HG02884 (cell line): Measurements from ENCODE around the gene AP1G2.
"Not testable (repeated sequence)": the region's sequence is repeated elsewhere in the genome, so short reads cannot be mapped to it uniquely, and the experiment has no call there.

Experiments
- ATAC-seq: cut with Tn5 transposase; IDR thresholded peaks from one replicate; pipeline ENCODE4 v1.9.1; 2021; ENCODE audit warnings: mild to moderate bottlenecking, moderate library complexity; ENCODE audit not compliant: unreplicated experiment

Gene AP1G2

DNA sequence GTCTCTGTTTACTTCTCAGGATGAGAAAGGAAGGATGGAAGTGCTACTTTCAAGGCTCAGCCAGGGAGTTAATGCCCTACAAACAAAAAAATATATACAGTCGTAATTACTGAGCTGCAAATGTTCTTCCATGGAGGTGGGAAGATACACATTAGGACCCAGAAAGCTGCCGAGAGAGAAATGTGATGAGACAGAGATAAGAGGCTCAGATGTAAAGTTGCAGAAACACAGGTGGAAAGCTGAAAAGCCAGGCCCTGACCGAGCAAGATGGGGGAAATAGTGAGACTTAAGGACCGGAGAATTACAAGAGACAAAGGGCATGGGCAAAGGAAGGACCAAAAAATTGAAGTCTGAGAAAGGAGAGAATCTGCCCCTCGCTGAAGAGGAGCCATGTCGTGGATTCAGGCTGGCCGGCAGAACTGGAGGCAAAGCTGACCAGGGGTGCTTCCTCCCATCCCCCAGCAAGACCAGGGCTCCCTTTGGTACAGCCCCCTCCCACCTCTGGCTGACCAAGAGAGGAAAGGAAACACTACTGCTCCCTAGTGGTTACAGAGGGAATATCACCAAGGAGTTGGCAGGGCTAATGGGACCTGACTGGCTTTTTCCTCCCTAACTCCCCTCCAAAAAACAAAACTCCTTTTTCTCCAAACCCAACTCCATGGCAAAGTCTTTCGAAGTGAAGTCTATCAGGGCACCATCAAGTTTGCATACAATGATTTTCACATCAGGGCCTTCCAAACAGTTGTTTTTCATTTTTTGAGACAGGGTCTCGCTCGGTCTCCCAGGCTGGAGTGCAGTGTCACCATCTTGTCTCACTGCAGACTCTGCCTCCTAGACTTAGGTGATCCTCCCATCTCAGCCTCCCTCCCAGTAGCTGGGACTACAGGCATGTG is 28.1 kb downstream of the AP1G2 start:
- ATAC-seq: no peak

DNA sequence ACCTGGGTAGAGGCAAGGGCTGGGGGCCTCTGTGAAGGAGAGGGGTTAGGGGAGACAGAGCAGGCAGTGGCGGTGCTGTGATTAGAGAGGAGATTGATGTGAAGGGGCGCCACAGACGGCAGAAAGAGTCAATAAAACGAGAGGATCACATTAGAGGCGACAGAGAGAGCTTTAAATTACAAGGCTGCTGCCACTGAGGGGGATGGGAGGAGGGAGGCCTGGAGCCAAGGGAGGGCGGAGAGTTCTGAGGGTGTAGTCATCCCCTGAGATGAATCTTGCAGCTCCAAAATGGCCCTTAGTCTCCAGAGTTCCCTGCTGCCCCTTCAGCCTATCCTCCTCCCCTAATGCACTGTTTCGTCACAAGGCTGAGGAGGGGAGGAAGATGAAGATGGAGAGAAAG is 28.8 kb downstream of the AP1G2 start:
- ATAC-seq: no peak

DNA sequence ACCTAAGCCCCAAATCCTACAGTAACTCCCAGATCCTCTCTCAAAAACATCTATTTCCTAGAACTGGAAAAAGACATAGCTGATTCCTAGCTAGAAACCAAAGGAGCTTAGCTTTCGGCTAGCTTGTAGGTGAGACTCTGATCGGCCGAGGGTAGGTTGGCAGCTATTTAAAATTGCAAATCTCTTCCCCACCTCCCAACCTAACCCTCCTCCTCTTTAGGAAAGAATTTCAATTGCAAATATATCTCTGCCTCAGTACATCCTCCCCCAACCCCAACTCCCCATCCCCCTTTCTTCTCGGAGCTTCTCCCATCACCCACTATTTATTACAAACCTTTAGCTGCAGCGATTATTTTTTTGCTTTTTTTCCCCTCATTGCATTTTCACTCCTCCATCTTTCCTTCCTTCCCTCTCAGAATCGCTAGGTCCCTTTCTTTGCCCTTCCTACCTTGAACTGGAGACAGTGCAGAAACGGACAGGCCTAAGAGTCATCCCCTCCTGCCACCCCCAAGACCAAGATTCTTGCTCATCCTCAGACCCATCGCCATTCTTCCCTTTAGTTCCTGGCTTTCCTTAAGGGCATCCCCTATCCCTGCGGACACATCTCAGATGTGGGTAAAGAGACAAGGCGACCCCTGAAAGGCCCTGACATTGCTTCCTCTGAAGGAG is 29.4 kb downstream of the AP1G2 start:
- ATAC-seq: no peak

DNA sequence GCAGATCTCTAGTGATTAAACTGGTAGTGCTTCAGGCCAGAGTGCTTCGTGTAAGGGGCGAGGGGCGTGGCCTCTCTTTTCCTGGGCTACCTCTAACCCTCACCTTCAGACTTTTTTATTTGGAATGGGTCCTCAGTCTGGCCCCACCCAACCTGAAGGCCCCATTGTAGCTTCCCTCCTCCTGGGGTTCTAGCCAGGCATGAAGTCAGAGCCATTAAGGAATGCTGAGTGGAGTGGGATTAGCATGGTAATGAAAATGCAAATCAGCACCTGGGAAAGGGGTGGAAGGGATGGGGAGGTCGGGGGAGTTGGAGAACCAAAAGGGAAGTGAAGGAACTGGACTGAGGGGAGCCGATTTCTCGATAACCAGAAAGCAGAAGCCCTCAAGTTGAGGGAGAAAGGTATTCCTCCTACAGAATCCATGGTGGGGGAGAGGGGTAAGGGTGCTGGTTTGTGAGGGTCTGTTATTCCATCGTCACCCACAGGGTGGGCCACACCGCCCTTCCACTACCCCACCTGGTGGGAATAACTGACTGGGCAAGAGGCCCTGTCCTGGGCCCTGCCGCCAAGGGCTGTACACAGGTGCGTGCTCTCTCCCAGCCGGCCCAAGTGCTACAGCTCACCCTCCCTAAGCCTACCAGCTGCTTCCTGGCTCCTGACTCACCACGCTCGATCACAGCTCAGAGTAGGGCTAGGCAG is 30.1 kb downstream of the AP1G2 start:
- no peak for ATAC-seq

DNA sequence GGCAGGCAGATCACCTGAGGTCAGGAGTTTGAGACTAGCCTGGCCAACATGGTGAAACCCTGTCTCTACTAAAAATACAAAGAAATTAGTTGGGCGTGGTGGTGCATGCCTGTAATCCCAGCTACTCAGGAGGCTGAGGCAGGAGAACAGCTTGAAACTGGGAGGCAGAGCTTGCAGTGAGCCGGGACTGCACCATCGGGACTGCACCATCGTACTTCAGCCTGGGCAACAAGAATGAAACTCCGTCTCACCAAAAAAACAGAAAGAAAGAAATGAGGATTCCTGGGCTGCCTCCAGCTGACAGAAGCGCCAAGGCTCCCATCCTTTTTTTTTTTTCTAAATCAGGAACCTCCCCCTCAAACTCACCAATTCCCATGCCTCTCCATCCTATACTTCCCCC is 30.7 kb downstream of the AP1G2 start:
- not testable (repeated sequence) for ATAC-seq

DNA sequence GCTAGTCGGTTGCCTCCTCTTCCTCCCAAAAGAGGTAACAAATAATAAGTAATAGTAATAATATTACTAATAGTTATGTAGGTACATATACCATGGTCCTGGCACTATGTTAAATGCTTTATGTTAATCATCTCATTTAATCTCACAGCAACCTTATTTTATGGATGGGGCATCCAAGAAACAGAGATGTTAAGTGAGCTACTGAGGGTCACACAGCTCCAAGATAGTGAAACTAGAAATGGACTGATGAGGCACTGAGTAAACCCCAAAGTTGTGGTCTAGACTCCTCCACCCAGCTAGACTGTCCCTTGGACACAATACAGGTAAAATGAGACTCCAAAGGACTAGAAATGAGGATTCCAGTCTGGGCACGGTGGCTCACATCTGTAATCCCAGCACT is 31.1 kb downstream of the AP1G2 start:
- ATAC-seq: no peak

DNA sequence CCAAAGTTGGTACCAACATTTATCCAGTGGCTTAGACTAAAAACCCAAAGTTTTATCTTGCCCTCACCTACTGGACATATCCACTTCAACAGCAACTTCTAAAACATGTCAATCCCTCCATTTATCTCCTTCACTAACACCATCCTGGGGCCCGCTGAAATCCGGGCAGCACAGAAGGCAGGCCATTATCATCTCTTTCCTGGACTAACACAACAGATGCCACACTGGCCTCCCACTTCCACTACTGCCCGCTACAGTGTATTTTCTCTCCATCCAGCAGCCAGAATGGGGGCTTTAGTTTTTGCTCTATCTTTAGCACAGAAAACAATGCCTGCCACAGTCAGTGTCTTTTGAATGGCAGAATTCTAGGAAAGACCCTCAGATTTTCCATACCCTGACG is 31.6 kb downstream of the AP1G2 start:
- ATAC-seq: no peak

DNA sequence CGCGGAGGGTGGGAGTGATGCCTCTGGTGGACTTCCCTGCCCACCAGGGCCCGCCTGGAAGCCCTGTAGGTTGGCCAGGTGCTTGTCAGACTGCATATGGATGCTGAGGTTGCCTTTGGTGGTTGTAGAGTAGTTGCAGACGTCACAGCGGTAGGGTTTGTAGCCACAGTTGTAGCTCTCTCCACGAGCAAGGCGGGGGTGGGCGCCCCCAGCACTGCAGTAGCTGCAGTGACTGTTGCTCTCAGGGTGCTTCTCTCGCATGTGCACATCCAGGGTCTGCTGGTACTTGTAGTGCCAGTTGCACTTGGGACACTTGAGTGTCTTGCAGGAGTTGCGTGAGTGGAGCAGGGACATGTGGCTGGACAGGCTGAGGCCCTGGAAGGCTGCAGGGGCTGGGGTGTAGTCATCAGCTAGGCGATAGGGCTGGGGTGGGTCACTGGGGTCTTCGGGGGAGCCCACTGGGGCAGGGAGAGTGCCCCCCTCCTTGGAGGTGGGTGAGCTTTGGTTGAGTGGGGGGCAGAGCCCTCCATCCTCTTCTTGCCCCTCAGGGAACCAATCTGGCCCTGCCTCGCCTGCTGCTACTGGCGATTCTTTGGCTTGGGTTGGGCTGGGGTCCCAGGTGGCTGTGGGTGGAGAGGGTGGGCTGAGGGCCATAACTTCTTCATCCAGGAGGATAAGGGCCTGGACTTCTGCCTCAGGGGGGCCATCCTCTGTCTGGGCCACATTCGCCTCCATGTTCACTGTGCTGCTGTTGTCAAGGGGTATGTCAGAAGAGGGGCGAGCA is 33.7 kb downstream of the AP1G2 start:
- no peak for ATAC-seq

DNA sequence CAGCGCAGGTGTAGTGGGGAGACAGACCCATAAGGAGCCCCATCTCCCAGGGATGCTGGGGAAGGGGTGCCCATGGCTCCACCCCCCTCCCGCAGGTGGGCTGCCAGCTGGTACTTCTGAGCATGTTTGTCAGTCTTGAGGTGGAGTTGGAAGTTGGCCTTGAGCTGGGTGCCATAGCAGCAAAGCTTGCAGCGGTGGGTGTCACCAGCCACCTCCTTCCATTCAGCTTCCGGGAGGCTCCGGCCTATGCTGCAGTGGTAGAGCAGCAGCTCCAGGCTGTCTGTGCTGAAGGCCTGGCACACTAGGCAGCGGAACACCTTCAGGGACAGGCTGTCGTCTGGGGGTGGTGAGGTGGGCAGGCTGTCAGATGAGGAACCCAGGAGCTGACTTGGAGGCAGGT is 34.9 kb downstream of the AP1G2 start:
- ATAC-seq: no peak

DNA sequence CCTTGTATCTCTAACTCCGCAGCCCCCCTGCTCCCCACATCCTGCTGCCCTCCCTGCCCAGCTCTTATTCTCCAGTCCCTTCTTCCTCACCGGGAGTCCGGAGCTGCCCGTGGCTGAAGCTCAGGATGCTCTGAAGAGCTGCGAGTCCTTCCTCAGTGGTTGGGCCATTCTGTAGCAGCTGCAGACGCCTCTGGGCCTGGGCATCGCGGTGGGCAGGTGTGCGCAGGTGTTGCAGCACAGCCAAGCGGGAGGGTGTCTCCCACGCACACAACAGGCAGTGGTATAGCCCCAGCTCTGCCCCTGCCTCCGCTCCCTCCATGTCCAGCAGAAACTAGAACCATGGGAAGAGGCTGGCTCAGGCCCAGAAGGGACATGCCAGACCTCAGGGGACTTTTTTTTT is 36.2 kb downstream of the AP1G2 start:
- no peak for ATAC-seq

DNA sequence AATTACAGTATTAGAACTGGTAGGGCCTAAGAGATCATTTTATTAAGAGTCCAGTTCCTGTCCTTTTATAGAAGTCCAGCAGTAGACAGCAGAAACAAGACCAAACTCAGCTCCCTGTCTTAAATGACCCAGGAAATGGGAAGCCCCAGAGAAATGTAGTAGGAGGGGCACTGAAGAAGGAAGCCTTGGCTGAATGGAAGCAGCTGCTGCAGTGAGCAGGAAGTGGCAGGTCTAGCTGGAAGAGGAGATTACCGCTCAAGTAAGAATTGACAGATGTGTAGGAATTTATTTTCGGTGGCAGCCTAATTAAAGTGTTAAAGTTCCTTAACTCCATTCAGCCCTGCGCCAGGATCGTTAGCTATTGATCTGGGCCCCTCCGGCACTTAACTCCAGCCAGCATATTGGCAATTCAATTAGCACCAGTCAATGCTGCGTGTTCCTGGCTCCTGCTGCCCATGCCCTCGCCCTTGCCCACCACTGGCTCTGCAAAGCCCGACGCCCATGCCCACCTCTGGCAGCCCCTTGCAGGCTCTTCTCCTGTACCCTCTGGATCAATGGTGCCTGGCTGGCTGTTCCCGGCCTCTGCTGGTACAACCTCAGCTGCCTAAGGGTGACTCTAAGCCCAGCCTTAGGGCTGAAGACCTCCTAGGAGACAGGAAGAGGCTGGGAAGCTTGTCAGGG is 37.1 kb downstream of the AP1G2 start:
- ATAC-seq: no peak

DNA sequence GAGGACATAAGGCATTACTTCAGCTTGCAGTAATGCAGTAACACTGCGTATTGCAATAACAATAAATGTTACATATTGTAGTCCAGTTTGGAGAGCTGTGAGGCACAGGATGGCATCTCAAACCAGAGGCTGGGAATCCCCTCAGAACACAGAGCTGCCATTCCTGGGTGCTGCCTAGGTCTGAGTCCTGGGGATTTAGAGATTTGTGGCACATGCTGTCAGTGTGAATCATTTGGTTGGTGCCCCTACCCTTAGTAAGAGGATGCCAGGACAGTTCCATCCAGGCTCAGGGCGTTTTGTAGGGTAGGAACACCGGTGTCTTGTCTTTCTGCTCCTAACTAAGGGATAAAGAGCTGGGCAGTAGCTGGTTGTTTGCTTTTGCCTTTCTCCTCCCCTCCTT is 38.6 kb downstream of the AP1G2 start:
- no peak for ATAC-seq

DNA sequence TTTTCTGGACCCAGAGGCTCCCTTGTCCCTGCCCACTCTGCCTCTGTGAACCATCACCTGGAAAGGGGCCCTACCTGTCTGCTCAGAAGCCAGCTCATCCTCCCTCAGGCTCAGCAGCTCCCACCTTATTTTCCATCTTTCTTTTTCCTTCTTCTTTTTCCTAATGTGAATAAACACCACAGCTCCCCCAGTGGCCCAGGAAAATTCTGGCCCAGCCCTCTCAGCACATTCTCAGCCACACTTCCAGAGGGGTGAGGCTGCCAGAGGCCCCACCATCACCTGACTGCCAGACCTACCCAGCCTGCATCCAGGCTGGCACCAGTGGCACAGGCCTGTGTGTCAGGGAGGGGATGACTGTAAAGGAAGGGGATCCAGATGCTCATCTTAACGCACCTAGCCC is 39.0 kb downstream of the AP1G2 start:
- no peak for ATAC-seq

DNA sequence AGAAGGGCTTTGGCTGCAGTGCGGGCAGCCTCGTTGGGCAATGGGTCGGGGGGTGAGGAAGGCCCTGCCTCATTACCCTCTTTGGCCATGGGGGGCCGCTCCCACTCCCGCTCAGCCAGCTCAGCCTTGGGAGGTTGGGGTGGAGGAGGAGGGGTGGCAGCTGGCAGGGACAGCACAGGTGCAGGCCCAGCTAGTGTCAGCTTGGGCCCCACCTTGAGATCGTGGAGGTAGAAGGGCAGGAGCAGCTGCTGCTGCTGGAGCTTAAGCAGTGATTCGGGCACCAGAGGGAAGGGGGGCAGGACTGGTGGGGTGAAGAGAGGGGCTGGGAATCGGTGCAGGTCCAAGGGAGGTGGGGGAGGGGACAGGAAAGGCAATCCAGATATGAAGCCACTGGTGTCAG is 42.0 kb downstream of the AP1G2 start:
- no peak for ATAC-seq

DNA sequence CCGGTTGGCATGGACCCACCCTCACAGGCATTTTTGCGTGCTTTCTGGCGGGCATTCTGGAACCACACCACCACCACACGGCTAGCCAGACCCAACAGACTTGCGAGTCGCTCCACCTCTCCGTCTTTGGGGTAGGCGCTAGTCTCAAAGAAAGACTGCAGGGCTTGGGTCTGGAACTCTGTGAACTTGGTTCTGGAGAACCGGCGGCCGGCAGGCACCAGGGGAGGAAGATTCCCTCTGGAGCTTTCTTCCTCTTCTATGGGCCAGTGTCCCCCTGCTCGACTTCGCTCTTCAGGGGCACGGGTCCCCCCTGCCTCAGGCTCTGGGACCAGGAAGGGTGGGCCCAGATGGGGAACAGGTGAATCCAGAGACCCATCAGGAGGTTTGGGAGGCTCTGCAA is 42.6 kb downstream of the AP1G2 start:
- ATAC-seq: no peak

DNA sequence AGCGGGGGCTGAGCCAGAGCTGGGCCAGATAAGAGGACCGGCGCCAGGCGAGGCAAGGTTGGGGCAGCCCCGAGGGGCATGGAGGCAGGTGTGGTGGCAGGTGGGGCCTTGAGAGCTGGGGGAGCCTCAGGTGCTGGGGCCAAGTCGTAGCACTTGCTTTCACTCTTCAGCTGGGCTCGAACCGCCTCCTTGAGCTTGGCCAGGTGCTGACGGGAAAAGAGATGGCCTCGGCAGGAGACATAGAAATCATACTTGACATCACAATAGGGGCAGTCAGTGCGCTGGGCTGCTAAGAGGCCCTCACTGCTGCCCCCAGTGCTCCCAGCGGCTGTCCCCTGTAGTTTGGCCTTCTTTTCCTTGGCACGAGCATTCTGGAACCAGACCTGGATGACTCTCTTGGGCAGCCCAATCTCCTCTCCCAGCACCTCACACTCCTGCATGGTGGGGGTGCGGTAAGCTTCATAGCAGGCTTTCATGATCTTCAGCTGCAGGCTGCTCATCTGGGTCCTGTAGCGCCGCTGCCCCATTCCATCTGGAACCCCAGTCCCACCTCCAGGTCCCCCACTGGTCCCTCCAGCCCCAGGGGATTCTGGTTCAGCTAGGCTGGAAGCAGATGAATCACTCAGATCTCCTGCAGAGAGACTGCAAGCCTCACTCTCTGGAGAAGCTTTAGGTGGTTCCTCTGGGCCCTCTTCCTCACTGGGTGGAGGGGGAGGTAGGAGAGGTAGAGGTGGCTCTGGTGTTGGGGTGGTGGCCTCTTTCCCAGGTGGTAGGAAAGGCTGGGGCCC is 44.2 kb downstream of the AP1G2 start:
- no peak for ATAC-seq

DNA sequence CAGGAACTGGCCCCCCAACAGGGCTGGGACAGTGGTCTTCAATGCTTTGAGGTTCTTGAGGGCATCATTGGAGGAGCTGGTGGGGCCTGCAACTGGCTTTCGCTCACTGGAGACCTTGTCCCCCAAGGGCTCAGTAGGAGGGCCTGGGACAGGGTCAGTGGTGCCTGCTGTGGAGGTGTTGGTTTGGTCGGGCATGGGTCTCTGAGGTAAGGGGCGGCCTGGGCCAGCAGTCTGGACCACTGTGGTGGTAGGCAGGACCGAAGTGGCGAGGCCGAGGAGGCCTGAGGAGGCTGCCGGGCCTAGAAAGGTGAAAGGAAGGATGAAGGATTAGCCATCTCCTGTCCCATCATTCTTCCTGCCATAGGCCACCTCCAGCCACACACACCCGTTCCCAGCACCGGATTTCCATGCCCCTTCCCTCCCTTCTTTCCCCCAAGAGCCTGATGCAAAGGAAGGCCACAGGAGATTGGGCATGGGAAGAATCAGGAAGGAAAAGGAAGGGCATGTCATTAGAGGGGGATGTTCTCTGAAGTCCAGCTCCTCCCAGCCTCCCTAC is 44.9 kb downstream of the AP1G2 start:
- no peak for ATAC-seq

DNA sequence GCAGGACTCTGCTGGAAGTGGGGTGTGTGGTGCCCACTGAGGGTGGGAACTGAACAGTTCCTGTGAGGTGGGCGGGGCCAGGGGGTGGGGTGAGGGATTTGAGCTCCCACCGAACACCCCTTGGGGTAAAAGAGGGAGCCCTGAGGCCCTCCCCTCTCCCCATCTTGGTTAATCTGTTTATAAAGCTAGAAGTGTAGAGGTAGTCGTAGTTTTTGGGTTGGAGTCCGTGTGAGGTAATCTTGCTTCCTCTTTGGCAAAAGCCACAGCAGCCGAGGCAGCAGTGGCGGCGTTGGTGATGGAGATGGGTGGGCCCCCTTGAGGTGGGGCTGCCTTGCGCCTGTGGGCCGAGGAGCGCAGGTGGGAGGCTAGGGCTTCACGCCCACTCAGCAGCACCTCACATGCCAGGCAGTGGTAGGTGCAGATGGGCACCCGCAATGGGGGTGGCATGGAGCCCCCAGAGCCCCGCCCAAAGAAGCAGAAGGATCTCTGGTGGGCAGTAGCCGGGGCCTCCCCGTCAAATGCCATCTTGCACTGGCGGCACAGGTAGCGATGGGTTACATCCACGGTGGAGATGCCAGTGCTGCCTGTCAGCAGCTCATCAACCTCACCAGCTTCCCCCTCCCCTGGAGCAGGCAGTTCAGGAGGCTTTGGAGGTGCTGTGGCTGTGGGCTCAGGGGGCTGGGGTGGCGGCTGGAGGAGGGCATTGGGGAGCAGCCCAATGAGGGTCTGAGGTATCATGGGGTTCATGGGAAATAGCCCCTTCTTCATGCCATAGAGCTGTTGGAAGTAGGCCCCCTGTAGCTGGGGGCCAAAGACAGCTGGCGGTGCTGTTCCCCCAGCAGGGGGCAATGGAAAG is 45.6 kb downstream of the AP1G2 start:
- ATAC-seq: no peak
